GM19043 (cell line): Measurements from ENCODE around the gene FANCE.
"Not testable (repeated sequence)": the region's sequence is repeated elsewhere in the genome, so short reads cannot be mapped to it uniquely, and the experiment has no call there.

ENCODE experiments used
- ATAC-seq: cut with Tn5 transposase; IDR thresholded peaks from one replicate; pipeline ENCODE4 v1.9.1; 2021; ENCODE audit warnings: low read depth; ENCODE audit not compliant: unreplicated experiment

FANCE gene

DNA sequence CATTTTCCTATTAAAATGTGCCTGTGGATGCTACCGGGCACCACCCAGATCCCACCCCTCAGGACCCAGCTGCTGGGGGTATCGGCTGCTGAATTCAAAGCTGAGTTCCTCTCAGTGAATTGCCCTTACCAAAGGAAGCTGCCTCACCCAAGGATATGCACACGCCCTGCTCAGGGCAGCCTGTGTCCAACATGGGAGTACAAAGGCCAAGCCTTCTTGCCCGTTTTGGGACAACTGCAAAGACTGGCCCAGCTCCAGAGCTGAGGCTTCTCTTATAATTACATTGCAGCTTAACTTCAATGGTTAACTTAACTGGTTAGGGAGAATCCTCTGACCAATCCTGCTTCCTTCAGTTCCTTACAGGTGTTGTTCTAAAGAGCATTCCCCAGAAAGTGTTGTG, 19.8 kb upstream of the FANCE start:
- no peak for ATAC-seq

DNA sequence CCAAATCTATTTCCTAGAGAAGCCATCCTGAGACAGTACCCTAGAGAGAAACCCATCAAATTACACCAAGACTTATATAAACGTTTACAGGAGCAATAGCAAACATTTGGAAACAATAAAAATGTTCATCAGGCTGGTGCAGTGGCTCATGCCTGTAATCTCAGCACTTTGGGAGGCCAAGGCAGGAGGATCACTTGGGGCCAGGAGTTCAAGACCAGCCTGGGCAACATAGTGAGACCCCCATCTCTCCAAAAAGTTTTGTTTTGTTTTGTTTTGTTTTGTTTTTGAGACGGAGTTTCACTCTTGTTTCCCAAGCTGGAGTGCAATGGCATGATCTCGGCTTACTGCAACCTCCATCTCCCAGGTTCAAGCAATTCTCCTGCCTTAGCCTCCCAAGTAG, 19.4 kb upstream of the FANCE start:
- not testable (repeated sequence) for ATAC-seq

DNA sequence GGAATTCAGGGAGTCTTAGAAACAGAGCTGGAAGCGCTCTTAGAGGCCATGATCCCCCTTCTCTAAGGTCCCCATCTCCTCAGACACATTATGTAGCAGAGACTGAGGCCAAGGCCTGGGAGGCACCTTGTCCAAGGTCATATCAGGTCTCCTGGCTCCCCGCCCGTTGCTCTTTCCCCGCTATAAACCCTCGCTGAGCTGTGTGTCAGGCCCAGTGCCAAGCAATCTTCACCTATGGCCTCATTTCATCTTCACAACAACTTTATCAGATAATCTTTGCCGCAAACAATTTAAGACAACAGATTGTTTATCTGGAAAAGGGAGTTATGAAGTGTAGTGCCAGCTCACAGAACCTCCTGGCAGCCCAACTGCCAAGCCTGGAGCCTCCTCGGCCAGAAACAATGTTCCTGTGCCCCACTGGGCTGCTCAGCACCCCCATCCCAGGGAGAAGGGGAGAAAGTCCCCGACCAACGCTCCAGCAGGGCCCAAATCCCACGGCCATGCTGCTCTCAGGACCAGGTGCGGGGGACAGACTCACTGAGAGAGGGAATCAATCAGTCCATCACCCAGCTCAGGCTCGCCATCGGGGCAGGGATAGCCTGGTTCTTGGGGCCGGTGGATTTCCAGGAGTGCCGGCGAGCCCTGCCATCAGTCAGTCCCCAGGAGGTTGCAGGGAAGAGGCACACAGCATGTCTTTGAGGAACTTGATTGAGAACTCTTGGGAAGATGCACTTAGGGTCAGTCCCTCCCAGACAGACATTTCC, 16.9 kb upstream of the FANCE start:
- no peak for ATAC-seq

DNA sequence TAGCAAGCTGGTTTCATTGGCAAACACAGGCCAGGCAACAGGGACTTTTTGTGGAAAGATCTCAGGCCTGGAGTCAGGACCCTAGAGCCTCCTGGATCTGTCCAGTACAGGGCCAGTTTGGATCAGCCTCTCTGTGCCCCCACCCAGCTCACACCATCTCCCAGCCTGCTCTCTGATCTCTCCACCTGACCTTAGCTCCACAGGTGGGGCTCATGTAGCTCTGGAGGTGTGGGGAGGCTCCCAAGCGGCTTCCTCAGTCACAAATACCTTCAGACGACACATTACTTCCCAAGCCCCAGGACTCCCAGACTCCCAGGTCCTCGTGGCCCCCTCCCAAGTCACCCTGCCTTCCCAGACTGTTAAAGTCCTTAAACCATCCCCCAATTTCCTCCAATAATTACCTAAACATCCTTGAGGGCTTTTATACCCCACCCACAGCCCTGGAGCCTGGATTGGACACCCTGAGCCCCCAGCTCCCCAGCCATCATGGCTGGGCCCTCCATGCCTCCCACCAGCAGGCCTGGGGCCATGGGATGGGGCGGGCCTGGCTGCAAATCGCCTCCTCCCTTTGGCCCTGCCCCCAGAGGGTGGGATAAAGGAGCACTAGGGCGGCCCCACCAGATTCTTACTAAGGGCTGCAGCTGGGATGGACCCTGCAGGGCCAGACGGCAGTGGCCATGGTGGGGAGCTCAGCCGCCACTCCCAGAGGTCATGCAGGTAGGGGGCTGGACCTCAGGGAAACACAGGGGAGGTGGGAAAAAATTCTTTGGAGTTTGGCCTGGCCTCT, 15.9 kb upstream of the FANCE start:
- ATAC-seq = no peak

DNA sequence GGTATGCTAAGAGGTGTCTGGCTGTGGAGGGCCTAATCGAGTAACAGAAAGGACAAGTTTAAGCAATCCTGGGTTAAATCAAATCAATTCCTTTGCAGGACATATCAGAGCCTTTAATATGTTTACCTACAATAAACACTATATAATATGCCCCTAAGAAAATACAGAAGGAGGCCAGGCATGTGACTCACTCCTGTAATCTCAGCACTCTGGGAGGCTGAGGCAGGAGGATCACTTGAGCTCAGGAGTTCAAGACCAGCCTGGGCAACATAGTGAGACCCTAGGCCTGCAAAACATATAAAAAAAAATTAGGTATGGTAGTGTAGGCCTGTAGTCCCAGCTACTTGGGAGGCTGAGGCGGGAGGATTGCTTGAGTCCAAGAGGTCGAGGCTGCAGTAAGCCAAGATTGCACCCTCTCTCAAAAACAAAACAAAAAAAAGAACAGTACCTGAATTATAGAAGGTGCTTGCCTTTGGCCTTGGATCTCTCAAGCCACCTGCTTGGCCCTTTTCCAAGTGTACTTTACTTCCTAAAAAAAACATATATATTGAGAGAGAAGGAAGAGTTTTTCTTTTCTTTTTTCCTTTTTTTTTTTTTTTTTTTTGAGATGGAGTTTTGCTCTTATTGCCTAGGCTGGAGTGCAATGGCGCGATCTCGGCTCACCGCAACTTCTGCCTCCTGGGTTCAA, 13.6 kb upstream of the FANCE start:
- ATAC-seq = not testable (repeated sequence)

DNA sequence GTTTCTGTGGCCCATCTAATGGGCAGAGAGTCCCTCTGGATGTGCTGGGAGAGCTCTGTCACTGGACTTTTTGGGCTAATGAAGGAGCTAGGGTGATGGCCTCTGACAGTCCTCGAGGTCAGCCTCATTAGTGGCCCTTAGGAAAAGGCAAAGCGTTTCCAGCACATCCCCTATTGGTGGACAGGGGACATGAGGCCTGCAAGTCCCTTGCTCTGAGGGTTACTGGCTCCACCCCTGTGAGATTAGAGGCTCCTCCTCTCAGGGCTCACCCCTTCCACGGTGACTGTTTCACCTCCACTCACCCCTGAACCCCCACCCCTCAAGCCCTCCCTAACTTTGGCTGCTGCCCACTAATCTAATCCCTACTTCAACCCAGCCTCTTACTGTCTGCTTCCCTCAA, 12.8 kb upstream of the FANCE start:
- no peak for ATAC-seq

DNA sequence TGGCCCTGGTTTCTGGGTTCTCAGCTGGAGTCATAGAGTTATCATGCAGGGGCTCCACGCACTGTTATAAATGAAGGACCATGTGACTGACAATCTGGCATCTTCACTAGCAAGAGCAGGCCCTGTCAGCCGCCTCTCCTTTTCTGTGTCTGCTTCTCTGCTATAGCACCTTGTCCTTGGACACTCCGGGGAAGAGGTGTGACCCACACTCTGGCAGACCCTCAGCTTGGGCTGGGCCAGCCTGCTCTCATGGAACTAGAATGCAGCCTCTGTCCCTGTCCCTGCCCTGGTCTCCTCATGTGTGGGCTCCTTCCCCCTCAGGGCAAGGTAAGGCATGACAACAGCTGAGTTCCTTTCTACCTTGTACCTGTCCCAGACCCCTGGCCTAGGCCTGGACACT, 10.9 kb upstream of the FANCE start:
- ATAC-seq = no peak

DNA sequence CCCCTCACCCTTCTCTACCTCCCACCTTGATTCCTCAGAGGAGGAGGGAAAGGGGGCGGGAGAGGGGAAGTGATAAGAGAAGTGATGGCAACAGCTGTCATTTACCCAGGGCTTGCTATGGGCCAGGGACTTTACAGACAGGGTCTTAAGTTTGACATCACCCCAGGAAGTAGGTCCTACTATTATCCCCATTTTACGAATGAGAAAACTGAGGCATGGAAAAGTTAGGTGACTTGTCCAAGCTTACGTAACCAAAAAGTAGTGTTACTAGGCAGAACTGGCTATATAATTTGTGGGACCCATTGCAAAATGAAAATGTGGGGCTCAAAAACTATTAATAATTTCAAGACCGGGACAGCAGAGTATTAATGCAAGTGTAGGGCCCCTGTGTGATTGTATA, 10.5 kb upstream of the FANCE start:
- no peak for ATAC-seq

DNA sequence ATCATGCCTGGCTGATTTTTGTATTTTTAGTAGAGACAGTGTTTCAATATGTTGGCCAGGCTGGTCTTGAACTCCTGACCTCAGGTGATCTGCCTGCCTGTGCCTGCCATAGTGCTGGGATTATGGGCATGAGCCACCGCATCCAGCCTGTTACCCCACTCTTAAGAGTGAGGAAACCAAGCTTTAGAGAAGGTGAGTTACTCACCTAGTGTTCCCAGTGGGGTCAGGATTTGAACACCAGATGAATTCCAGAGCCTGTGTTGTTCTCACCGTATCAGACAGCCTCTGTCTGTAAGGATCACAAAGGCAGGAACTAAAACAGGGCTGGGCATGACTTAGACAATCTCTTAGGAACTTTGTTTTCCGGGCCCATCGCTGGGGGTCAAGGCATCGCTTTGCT, 9.4 kb upstream of the FANCE start:
- ATAC-seq = no peak

DNA sequence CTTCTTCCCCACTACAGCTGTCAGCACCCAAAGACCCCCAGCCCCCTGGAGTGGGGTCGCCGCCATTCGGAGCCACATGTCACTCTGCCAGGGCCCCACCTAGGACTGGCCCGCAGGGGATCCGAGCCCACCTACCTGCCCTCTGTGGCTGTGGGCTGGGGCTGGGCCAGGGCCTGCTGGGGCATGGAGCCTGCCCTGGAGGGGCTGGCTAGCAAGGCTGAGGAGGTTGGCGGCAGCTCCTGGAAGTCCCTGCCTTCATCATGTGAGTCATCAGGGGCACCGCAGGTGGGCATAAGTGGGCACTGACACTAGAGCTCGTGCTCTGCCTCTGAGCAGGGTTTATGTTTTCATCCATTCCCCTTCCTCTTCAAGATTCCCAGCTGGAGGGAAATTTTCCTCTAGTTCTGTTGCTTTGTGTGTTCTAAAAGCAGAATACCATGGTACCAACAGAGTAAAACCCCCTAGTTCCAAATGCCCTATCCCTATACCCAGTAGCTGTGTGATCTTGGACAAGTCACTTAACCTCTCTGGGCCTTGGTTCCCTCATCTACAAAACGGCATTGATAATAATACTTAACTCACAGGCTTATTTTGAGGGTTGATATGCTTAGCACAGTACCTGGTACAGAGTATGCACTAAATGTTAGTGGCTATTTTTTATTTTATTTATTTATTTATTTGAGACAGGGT, 8.7 kb upstream of the FANCE start:
- no peak for ATAC-seq

DNA sequence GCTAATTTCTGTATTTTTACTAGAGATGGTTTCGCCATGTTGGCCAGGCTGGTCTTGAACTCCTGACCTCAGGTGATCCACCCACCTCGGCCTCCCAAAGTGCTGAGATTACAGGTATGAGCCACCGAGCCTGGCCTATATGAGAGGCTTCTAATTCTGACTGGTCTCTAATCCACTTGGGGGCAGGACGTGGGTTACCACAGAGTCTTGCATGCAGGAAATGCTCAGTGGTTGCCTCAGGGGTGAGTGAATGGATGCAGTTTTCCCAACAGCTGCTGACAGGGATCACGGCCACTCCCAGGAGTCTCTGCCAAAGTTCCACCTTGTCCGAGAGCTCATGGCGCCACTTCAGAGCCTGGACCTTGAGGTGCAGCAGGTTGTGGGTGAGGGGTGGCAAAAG, 6.4 kb upstream of the FANCE start:
- ATAC-seq = no peak

DNA sequence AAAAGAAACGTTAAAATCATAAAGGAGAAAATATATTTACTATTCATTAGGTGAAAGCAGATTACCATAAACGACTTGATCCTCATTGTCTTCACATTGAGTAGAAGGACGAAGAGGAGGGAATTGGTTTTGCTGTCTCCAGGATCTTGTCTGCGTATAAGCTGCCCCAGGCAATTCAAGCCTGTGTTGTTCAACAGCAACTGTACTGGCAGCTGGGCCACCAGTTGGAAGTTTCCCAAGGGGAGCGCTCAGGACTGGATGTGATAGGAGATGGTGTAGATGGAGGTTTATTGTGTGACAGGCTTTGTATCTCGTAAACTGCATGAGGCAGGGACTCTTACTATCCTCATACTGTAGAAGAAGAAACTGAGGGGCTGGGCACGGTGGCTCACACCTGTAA, 3.9 kb upstream of the FANCE start:
- no peak for ATAC-seq

DNA sequence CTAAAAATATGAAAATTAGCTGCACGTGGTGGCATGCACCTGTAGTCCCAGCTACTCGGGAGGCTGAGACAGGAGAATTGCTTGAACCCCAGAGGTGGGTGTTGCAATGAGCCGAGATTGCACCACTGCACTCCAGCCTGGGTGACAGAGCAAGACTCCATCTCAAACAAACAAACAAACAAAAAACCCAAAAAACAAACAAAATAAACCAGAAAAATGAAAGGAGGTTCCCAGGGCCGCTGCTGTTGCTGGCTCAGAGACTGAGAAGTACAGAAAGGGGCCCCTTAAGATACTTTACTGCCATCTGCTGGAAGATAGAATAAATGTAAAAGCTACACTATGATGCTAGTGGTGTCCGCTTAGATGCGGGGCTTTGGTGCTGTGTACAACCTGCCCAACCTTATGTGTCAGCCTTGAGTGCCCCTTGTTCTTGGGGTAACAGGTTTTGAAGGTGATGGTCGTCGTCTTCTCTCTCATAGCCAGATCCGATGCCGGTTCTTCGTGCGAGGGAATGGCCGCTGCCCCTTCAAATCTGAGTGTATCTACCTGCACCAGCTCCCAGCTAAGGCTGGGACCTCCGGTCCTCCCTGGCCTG, 2.8 kb upstream of the FANCE start:
- ATAC-seq = no peak

DNA sequence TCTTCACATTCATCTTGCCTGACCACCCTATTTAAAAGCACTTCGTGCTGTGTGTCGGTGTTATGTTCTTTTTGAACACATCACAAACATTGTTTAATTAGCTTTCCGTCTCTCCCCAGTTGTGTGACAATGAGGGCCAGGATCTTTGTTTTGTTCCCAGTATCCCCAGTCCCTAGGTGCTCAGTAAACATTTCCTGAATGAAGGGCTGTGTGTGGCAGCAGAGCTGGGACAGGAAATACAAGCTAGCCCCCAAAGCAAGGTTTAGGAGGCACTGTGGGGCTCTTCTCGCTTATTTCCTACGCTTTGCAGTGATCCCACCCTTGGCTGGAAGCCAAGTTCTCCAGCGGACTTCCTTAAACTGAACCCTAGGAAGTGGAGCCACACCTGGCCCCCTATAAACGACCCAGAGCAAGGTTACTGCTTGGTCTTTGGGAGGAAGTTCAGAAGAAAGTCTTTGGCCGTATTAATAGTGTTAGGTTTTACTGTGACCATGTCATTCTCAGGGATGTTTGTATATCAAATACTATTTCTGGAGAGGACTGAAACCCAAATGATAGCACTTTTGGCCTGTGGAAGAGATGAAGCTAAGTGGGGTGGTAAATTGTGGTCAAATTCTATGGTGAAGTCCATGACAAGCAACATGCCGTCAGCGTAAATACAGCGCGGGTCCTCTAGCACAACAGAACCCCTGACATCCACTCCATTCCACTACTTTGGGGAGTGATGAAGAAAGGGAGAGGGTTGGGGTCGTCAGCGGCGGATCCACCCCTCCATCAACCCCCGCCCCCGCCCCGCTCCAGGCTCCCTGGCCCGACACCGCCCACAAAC, 570 bp upstream of the FANCE start:
- no peak for ATAC-seq

DNA sequence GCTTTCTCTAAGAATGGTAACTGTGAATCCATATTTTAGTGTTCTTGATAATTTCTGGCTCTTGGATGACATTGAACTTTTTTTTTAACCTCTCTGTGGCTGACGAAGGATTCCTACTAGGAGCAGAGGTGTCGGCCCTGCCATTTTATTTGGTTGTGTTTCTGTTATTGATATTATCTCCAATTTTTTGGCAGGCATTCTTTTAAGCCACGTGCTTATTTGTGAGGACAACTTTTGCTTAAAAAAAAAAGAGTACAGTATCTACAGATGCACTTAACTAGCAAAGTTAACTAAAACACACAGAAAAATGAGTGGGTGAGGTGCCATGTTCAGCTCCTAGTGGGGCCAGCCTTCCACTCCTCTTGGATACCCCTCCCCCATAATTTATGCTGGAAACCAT, 1.1 kb downstream of the FANCE start:
- no peak for ATAC-seq

DNA sequence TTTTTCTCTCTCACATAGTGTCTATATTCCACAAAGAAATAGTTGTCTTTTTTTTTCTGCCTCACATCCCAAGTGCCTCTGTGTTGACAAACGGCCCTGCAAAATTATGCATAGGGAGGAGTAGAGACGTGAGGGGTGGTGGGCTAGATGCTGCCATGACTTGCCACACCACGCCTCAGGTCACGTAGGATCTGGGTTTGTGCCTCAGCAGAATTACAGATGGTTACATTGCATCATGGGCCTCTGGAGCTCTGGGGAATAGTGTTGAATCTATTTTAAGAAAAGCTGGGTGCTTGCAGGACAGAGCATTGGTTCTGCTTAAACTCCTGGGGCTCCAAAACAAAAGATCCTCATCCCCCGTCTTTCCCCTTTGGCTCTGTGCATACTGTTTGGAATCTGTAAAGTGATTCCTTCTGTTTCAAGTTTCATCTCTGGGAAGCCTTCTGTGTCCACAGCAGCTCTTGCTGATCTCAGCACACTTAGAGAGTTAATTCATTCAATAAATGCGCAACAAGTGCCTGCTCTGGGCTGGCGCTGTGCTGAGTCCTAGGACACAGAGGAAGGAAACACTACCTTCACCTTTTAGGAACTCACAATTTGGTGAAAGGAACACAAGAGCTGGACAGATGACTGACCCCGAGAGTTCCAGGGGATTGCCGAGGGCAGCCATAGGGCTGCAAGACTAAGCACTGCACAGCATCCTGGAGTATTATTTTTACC, 2.4 kb downstream of the FANCE start:
- no peak for ATAC-seq

DNA sequence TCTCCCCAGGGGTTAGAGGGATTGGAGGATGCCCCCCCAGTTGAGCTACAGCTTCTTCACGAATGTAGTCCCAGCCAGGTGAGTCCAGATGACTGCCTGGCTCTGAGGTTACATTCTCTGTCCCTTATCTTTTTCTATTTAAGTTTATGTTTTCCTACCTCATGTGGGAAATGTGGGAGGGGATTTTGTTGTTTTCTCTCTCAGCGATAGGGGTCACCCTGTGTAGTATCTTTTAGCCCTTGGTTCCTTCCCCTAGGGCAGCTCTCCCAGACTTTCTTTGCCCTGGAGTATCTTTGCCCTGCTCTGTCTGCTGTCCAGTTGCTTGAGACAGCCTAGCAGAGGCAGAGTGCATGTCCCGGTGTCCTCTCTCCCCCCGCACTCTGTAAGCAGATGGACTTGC, 5.8 kb downstream of the FANCE start:
- ATAC-seq = no peak

DNA sequence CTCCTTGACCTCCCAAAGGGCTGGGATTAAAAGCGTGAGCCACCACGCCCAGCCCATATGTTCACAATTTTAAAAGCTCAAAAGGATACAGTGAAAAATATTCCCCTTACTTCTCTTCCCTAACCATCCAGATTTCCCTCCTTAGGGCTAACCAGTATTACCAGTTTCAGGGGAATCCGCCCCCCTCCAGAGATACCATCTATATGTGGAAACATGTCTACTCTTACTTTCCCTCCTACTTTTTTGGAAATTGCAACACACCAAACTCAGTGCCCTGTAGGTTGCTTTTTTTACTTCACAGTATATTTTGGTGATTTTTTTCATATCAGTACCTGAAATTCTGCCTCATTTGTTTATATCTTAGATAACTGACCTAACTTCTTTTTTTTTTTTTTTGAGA, 9.1 kb downstream of the FANCE start:
- no peak for ATAC-seq

DNA sequence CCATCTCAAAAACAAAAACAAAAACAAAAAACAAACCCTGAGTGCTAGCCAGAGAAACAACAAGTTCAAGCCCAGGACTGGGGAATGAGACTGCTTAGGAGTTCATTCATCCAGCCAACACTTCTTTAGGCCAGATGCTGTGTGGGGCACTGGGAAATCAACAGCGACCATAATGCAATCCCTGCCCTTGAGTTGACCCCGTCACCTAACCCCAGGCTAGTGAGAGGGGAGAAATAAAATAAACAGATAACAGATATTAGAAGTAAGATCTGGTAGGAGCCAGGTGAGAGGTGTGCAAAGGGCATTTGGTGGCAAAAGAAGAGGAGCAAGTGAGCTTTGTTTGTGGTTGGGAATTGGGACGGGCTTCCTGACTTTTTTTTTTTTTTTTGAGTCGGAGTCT, 11.2 kb downstream of the FANCE start:
- ATAC-seq = no peak
